ENCODE measurements around the gene TMC8. TPM values are rescaled to one million over a fixed set of nuclear protein-coding genes. Genes with fewer than 3 reads are reported as not detected.

TMC8 gene, protein sequence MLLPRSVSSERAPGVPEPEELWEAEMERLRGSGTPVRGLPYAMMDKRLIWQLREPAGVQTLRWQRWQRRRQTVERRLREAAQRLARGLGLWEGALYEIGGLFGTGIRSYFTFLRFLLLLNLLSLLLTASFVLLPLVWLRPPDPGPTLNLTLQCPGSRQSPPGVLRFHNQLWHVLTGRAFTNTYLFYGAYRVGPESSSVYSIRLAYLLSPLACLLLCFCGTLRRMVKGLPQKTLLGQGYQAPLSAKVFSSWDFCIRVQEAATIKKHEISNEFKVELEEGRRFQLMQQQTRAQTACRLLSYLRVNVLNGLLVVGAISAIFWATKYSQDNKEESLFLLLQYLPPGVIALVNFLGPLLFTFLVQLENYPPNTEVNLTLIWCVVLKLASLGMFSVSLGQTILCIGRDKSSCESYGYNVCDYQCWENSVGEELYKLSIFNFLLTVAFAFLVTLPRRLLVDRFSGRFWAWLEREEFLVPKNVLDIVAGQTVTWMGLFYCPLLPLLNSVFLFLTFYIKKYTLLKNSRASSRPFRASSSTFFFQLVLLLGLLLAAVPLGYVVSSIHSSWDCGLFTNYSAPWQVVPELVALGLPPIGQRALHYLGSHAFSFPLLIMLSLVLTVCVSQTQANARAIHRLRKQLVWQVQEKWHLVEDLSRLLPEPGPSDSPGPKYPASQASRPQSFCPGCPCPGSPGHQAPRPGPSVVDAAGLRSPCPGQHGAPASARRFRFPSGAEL
- not detected in 2 replicates for total RNA-seq

DNA sequence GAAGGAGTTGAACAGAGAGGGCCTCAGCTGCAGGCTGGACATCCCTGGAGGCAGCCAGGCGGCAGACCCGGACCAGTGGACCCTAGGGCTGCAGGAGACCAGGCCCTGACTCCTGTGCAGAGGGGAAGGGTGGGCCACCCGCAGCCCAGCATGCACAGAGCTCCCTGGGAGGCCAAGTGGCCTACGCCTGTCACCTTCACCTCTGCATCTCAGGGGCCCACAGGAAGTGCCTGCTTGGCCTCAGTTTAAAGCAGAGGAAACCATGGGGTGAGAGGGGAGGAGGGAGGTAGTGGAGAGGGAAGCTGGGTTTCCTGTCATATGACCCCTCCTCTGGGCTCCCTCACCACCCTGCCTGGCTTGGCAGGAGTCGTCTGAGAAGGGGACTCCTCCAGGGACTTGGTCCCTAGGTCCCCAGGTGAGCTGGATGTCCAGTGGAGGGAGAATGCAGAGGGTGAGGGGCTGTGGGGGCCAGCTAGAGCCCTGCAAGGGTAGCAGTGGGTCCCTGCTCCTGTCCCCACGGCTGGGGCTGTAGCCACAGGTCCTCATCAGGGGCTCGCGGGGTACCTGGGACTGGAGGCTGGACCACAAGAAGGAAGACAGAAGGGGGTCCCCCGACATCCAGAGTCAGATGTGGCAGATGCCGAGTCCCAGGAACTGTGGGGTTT, at the start of gene TMC8:
TSS of gene TMC8 (plus strand) at position 335 of the 665 bp plus-strand sequence. CDS start 818 bp downstream, outside the sequence.

DNA sequence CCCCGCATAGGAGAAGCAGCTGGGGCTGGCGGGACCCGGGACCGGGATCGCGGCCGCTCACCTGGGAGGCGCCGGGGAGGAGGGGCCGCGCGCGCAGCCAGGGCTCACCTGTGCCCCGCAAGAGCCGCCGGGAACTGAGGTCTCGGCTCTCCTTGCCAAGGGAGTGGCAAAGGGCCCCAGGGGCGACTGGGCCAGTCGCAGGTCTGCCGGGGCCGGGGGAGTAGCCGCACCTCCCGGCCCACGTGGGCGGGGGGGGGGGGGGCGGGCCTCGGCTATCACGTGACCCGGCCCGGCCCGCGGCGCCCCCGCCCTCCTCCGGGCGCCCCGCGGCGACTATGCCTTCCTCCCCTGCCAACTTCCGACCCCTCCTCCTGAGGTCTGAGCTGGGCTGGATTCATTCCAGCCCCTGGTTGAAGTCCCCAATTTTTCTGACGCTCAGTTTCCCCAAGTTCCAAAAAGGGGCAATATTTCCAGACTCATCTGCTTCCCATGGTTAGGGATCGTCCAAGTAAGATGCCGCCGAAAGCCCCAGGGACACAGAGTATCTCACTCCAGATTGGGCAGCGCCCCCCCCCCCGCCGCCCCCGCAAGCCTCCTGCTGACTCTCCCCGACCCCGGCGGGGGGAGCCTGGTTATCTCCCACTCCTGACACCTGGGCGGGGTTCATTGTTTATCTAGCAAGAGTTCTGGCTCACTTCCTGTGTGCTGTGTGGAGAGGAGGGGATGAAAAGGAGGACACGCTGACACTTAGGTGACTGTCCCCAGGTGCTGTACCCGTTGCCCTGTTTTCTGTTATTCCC, 1.8 kb upstream of the TMC8 start, which contains the start of gene TMC6:
TSS of gene TMC6 (minus strand) at position 205 of the 800 bp plus-strand sequence. CDS start 1,923 bp downstream, outside the sequence.

DNA sequence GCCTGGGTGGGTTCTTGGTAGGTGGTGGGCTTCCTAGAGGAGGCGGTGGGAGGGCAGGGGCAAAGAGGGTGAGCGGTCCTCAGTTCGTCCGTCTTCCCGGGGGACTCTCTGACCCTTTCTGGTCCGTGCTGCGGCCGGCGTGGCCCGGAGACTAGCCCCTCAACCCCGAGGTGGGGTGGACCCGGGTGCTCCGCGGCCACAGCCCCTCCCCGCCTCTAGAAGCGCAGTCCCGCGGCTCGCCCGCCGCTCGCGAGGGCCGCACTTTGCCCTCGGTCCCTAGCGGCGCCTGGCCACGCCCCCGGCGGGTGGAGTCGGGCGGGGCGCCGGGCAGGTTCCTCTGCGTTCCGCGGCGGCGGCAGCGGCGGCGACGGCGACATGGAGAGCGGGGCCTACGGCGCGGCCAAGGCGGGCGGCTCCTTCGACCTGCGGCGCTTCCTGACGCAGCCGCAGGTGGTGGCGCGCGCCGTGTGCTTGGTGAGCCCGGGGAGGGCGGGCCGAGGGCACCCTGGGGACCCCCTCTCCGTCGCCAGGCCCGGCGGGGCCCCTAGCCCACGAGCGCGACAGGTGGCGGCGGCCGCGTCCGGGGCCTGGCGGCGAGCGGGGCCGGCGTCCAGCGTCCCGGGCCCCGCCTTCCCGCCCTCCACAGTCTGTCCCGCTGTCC, 37.8 kb downstream of the TMC8 start, which contains the start of gene SYNGR2:
TSS of gene SYNGR2 (plus strand) at position 340 of the 661 bp plus-strand sequence. CDS start at position 376, 36 bp downstream.

DNA sequence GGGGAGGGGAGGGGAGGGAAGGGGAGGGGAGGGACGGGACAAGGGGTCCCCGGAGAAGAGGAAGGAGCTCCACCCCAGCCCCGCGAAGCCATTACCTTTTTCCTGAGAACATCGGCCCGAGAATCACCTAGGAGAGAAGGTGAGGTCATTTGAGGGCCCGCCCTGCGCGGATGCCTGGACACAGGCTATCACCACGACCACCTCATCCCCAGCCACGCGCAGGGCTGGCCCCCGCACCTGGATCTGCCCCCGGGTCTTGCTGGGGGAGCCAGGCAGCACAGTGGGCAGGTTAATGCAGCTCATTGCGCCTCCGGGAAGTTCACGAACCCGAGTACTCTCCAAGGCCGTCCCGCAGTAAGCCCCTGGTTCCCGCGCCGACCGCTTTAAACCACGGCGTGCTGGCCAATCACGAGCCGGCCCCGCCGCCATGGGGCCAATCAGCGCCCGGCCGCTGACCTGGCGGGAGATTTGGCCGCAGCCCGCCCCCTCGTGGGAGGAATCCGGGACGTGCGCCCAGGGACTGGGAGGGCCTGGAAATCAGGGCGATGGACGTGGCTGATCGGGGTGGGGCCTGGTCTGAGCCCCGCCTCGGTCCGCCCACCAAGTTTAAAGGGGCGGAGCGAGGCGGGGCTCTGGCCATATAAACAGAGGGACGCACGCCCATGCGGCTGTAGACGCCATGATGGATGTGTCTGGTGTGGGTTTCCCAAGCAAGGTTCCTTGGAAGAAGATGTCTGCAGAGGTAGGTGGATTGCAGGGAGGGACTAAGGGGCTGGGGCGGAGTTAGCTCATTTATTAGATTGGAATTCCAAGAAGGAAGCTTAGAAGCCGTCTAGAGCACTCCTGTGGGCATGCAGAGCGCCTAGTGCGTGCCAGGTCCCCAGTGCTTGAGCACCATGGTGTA, 56.4 kb downstream of the TMC8 start, which contains the start of the genes AFMID and TK1:
TSS of gene AFMID (plus strand) at position 671 of the 904 bp plus-strand sequence. CDS start at position 680, 9 bp downstream.
TSS of gene TK1 (minus strand) at position 361 of the 904 bp plus-strand sequence. CDS start at position 303, 58 bp downstream.

Other genes with a start within 250 kb of the TMC8 start
- 2.3 and 2.7 TPM in 2 replicates for gene TNRC6C, start 172.1 kb upstream of the TMC8 start, total RNA-seq
- 12.2 and 43.7 TPM in 2 replicates for gene TMC6, start 2.0 kb upstream of the TMC8 start, total RNA-seq
- gene C17orf99, start 15.6 kb downstream of the TMC8 start, total RNA-seq: not detected in 2 replicates
- 7.8 and 21.1 TPM in 2 replicates for gene SYNGR2, start 37.8 kb downstream of the TMC8 start, total RNA-seq
- gene TK1, start 56.3 kb downstream of the TMC8 start, total RNA-seq: 46.7 and 50.5 TPM in 2 replicates
- gene AFMID, start 56.6 kb downstream of the TMC8 start, total RNA-seq: 59.2 and 80.5 TPM in 2 replicates
- gene BIRC5, start 83.5 kb downstream of the TMC8 start, total RNA-seq: 17.9 and 21.9 TPM in 2 replicates
- not detected in 2 replicates for gene TMEM235, start 100.9 kb downstream of the TMC8 start, total RNA-seq
- 94.0 and 123 TPM in 2 replicates for gene SOCS3, start 229.3 kb downstream of the TMC8 start, total RNA-seq
- 25.3 and 35.2 TPM in 2 replicates for gene PGS1, start 247.9 kb downstream of the TMC8 start, total RNA-seq

Data from cardiac atrium fibroblast (primary cell).